ENCODE data around the gene SLAMF9.

DNA sequence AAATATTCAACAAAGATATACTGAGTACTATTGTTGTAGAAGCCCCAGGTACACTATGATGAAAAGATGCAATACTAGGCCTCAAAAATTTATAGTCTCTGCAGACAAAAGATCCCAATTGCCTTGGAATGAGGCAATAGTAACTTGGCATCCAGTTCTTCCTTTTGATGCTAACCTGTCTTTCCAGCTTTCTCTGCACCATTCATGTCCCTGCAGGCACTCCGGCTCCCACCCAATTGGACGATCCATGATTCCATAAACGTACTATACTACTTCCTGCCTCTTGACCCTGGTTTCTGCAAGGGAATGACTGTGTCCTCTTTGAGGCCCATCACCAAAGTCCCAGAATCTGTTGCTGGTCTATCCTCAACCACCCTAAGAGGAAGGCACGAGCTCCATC, 20.7 kb downstream of the SLAMF9 start:
- TF ChIP-seq, protein P1, sequence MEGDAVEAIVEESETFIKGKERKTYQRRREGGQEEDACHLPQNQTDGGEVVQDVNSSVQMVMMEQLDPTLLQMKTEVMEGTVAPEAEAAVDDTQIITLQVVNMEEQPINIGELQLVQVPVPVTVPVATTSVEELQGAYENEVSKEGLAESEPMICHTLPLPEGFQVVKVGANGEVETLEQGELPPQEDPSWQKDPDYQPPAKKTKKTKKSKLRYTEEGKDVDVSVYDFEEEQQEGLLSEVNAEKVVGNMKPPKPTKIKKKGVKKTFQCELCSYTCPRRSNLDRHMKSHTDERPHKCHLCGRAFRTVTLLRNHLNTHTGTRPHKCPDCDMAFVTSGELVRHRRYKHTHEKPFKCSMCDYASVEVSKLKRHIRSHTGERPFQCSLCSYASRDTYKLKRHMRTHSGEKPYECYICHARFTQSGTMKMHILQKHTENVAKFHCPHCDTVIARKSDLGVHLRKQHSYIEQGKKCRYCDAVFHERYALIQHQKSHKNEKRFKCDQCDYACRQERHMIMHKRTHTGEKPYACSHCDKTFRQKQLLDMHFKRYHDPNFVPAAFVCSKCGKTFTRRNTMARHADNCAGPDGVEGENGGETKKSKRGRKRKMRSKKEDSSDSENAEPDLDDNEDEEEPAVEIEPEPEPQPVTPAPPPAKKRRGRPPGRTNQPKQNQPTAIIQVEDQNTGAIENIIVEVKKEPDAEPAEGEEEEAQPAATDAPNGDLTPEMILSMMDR (IDR thresholded peaks at IDR 0.05; ENCODE audit: low read depth, low read length, missing input control), result no peak
- TF ChIP-seq YY1 (IDR thresholded peaks at IDR 0.05), result no peak
- no peak for TF ChIP-seq SP1 (IDR thresholded peaks at IDR 0.05)

Data from liver (tissue), 3 donors.